GM21515 (cell line): ENCODE results near the gene HFM1.
"Not testable (repeated sequence)": the region's sequence is repeated elsewhere in the genome, so short reads cannot be mapped to it uniquely, and the experiment has no call there.

Experiments
- ATAC-seq: cut with Tn5 transposase; IDR thresholded peaks from one replicate; pipeline ENCODE4 v1.9.1; 2021; ENCODE audit not compliant: unreplicated experiment

The HFM1 gene, protein sequence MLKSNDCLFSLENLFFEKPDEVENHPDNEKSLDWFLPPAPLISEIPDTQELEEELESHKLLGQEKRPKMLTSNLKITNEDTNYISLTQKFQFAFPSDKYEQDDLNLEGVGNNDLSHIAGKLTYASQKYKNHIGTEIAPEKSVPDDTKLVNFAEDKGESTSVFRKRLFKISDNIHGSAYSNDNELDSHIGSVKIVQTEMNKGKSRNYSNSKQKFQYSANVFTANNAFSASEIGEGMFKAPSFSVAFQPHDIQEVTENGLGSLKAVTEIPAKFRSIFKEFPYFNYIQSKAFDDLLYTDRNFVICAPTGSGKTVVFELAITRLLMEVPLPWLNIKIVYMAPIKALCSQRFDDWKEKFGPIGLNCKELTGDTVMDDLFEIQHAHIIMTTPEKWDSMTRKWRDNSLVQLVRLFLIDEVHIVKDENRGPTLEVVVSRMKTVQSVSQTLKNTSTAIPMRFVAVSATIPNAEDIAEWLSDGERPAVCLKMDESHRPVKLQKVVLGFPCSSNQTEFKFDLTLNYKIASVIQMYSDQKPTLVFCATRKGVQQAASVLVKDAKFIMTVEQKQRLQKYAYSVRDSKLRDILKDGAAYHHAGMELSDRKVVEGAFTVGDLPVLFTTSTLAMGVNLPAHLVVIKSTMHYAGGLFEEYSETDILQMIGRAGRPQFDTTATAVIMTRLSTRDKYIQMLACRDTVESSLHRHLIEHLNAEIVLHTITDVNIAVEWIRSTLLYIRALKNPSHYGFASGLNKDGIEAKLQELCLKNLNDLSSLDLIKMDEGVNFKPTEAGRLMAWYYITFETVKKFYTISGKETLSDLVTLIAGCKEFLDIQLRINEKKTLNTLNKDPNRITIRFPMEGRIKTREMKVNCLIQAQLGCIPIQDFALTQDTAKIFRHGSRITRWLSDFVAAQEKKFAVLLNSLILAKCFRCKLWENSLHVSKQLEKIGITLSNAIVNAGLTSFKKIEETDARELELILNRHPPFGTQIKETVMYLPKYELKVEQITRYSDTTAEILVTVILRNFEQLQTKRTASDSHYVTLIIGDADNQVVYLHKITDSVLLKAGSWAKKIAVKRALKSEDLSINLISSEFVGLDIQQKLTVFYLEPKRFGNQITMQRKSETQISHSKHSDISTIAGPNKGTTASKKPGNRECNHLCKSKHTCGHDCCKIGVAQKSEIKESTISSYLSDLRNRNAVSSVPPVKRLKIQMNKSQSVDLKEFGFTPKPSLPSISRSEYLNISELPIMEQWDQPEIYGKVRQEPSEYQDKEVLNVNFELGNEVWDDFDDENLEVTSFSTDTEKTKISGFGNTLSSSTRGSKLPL (N-terminal part only)

DNA sequence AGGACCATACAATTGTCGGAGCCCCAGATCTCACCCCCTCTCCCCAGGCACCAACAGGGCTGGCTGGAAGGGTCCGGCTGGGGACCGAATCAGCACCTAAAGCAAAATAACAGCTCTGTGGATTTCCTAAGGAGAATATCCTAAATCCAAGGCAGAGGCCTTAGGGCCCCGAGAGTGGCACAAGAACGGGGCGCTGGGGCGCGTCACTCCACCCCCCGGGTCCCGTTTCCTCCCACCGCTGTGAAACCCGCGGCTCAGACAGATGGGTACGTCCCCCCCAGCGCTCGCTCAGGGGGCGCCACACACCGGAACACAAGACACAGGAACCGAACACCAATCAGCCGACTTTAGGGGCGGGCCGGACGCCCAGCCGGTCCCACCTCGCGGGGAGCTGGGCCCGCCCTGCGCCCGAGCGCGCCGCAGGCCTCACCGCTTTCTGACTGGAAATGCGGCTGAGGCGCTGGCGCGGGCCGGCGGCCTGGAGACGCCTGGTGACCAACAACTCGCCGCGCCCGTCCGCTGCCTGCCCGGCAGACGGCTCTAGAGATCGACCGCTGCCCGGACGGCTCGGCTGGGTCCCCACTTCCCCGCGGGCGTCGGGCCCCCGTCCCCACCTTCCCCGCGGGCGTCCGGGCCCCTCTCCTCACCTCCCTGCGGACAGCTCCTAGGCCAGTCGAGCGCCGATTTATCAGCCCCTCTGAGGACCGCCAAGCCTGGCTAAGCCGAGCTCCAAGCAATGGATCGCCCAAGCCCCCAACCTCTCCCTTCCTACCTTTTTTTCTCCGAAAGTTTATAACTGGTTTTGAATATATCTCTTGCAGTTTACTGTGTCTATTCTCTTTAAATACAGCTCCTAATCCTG is at the start of gene HFM1:
Gene HFM1 (minus strand): TSS at position 687 of the 862 bp plus-strand sequence. CDS start 3,755 bp downstream, outside the sequence.
- peak; percentile 96 for ATAC-seq

DNA sequence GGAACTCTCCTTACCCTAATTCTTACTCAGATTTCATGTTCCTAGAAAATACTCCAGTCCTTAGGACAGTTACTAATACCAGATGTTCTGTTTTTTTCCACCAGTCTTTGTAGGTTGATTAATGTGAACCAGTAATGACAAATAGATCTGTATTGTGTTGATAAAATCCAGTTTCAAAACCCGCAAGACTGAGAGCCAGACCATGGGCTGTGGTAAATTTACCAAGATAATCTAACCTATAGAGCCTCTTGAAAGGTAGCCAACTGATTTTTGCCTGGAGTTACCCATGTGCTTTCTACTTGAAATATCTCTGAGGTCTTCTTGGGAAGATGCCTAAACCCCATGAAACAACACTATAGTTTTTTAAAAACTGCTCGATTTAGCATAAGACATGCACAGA is 49.5 kb upstream of the HFM1 start:
- no peak for ATAC-seq

DNA sequence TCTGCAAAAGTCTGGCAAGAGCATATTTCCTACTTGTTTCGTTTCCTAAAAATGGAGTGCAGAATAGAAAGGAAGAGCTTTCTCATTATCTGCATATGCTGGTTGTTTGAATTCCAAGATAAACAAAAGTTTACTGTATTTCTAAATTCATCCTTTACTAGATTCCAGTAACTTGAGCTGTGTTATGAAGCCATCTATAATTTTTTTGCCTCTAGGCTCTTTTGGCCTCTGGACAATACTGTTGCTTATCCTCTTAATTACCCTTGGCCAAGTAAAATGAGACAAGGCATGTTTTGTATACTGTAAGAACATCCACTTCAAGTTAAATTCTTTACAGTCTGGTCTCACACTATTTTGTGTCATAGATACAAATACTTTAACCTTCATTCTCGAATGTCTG is 45.6 kb upstream of the HFM1 start:
- no peak for ATAC-seq

DNA sequence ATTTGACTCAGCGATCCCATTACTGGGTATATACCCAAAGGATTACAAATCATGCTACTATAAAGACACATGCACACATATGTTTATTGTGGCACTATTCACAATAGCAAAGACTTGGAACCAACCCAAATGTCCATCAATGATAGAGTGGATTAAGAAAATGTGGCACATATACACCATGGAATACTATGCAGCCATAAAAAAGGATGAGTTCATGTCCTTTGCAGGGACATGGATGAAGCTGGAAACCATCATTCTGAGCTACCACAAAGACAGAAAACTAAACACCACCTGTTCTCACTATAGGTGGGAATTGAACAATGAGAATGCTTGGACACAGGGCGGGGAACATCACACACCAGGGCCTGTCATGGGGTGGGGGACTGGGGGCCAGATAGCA is 43.1 kb upstream of the HFM1 start:
- ATAC-seq, result not testable (repeated sequence)

DNA sequence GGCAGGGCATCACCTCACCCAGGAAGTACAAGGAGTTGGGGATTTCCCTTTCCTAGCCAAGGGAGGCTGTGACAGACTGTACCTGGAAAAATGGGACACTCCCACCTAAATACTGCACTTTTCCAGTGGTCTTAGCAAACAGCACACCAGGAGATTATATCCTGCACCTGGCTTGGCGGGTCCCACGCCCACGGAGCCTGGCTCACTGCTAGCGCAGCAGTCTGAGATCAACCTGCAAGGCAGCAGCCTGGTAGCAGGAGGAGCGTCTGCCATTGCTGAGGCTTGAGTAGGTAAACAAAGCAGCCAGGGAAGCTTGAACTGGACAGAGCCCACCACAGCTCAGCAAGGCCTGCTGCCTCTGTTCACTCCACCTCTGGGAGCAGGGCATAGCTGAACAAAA is 37.3 kb upstream of the HFM1 start:
- not testable (repeated sequence) for ATAC-seq

DNA sequence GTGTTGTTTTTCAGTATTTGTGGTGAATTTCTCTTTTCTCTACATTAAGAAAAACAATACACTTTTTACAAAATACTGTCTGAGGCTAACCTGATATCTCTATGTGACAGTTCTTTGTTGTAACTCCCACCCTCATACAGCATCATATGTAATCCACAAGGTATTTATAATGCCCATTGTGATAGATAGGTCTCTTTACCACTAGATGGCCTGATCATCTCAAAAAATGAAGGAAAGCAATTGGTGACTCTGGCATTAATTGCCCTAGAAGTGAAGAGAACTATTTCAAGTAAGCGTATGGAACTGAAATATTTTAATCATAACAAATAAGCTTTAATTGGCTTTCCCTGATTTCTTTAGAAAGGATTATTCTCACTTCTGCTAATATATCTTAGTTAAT is 36.2 kb upstream of the HFM1 start:
- ATAC-seq, result no peak

DNA sequence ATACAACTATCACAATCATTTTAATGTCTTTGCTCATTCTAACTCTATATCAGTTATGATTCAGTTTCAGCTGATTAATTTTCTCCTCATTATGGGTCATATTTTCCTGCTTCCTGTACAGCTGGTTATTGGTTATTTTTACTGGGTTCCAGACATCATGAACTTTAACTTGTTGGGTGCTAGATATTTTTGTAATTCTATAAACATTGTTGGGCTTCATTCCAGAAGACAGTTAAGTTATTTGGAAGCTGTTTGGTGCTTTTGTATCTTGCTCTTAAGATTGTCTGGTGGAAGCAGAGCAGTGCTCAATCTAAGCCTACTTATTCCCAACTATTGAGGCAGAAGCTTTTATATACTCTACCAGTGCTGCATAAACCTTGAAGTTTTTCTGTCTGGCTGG is 34.4 kb upstream of the HFM1 start:
- no peak for ATAC-seq

DNA sequence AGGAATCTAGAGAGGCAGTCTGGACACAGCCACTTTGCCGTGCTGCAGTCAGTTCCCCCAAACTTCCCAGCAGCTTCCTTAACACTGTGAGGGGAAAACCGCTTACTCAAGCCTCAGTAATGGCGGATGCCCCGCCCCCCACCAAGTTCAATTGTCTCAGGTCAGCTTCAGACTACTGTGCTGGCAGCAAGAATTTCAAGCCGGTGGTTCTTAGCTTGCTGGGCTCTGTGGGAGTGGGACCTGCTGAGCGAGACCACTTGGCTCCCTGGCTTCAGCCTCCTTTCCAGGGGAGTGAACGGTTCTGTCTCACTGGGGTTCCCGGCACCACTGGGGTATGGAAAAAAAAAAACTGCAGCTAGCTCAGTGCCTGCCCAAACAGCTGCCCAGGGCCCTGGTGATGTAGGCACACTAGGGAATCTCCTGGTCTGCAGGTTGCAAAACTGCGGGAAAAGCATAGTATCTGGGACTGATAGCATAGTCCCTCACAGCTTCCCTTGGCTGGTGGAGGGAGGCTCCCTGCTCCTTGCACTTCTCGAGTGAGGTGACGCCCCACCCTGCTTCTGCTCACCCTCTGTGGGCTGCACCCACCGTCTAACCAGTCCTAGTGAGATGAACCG is 23.7 kb upstream of the HFM1 start:
- no peak for ATAC-seq

DNA sequence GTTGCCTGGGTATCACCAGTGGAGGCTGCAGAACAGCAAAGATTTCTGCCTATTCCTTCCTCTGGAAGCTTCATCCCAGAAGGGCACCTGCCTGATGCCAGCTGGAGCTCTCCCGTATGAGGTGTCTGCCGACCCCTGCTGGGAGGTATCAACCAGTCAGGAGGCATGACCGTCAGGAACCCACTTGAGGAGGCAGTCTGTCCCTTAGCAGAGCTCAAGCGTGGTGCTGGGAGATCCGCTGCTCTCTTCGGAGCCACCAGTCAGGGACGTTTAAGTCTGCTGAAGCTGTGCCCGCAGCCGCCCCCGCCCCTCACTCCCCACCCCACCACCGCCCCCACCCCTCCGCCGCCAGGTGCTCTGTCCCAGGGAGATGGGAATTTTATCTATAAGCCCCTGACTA is 23.1 kb upstream of the HFM1 start:
- ATAC-seq, result no peak

DNA sequence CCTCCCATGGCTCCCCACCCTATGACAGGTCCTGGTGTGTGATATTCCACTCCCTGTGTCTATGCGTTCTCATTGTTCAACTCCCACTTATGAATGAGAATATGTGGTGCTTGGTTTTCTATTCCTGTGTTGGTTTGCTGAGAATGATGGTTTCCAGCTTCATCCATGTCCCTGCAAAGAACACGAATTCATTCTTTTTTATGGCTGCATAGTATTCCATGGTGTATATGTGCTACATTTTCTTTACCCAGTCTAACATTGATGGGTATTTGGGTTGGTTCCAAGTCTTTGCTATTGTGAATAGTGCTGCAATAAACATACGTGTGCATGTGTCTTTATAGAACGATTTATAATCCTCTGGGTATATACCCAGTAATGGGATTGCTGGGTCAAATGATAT is 17.9 kb upstream of the HFM1 start:
- not testable (repeated sequence) for ATAC-seq

DNA sequence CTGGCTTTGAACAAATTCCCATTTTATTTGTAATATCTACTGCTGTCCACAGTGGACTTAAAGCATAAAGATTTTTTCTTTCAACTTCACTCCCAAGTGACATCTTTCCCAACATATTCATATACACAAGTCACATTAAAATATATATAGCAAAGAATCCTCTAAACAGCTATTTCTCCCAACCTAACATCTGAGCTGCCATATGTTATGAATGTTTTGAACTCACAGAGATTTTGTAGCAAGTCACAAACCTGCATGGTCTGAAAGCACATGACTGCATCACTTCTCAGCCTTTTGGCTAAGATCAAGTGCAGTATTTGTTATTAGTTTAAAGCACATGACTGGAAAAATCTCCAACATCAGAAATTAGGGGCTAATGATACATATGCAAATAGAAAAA is 7.7 kb upstream of the HFM1 start:
- ATAC-seq, result no peak

DNA sequence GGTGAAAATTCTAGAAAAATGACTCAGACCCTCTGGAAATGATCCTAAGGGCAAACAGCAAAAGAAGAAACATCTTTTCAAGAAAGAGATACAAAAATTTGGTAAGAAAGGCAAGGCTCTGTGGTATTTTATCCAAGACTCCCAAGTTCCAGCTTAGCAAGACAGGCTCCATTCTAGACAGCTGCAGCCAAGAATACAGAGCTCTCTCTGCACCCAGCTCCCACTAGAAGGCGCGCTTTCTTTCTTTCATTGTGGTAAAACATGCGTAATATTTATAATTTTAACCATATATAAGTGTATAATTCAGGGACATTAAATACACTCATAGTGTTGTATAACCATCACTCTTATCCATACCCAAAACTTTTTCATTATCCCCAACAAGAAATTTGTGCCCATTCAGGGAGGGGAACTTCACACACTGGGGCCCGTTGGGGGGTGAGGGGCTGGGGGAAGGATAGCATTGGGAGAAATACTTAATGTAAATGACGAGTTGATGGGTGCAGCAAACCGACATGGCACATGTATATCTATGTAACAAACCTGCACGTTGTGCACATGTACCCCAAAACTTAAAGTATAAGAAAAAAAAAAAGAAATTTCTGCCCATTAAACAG is 2.2 kb upstream of the HFM1 start:
- no peak for ATAC-seq

DNA sequence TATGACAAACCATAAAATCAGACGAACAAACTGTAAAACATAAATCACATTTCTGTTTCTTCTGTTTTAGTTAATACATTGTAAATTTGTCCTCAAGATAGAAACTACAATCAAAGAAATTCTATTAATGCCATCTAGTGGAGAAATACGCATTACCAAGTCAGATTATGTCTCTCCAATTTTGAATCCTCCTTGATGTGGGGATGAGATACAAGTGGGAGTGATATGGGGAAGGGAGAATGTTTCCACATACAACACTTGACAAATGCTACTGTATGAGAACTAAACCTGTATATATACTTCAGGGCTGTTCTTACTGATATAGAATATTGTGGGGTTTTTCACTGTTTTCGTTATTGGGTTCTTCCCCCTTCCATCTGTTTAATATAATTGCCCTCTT is 2.6 kb downstream of the HFM1 start:
- no peak for ATAC-seq

DNA sequence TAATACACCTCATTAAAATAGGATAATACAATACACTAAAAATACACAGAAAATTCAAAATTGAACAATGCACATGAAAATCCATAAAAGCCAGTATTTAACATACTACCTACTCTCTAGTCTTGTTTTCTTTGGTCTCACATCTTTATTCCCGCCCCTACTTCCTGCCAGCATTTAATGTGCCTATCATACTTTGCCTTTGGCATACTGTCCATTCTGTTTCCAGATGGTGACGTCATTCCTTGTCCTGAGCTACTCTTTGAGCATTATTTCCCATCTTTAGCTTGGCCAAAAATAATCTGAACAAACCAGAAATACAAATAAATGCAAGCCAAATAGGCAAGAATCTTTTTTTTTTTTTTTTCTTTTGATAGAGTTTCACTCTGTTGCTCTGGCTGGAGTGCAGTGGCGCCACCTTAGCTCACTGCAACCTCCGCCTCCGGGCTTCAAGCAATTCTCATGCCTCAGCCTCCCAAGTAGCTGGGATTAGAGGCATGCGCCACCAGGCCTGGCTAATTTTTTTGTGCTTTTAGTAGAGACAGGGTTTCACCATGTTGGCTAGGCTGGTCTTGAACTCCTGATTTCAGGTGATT is 4.4 kb downstream of the HFM1 start:
- ATAC-seq, result no peak

DNA sequence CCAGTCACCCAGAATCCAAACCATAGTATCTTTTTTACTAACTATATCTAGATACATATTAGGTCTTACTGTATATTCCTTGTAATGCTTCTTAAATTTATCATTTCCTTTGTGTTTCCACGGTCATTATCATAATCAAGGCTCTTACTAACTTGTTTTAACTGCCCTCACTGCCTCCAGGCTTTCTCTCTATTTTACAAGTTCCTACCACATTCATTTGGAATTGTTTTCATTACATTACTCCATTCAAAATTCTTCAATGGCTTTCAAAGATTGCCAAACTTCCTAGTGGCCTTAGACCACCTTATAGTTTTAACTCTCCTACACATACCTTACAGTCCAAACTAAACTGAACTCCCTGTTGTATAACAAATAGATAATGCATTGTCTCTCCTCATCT is 6.3 kb downstream of the HFM1 start:
- ATAC-seq, result no peak

DNA sequence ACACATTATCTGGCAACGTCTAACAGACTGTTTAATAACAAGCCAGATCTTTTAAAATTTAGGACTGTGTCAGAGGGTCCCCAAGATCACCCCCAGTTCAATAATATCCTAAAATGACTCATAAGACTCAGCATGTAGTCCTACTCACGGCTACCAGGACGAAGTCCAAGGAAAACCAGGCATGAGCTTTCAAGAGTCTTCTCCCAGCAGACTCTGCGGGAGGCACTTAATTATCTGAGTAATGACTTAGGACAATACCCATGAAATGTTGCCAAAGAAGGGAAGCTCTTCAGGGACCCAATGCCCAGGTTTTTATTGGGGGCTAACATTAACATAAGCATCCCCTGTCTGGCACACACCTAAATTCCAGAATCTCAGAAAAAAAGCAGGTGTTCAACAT is 7.0 kb downstream of the HFM1 start:
- no peak for ATAC-seq

DNA sequence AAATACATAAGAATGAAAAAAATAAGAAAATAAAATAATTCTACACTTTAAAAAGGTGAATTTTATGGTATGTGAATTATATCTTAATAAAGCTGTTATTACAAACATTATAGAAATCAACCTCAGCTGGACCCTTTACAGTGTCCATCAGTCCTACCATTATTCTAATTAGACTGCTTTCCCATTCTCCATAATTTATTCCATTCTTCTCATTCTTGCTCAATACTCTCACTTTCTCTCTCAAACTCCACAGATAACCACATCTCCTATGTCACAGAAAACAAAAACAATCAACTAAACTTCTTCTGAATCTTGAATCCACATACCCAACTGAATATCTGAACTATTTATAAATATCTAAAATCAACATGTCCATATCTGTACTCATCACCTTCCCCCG is 11.6 kb downstream of the HFM1 start:
- ATAC-seq, result no peak

DNA sequence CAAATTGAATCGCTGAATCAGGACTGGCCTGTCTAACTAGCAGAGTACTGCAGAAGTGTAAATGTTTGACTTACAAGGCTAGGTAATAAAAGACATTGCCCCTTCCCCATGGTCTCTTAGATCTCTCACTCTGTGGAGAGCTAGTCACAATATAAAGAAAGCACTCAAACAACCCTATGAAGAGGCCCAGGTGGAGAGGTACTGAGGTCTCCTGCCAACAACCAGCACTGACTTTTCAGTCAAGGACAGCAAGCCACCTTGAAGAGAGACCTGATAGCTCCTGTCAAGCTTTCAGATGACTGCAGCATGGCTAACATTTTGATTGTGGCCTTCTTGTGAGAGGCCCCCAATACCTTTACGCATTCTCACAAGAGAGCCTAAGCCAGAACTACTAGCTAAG is 18.5 kb downstream of the HFM1 start:
- no peak for ATAC-seq

DNA sequence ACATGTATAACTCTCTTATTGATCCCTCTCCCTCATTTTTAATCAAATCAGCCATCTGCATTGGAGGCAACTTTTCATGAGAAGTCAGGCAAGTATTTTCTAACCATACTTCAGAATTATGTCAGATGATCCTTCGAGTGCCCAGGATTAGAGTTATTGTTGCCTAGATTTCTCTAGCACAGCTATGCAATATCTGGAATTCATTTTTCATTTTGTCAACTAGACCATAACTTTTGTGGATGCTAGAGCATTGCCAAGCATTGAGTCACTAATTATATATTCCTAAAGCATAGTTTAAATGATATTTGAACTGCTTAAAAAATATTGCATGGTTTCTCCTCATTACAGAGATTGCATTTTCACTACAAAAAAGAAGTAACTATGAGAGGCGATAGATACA is 21.2 kb downstream of the HFM1 start:
- ATAC-seq, result no peak
